Renal pelvis (tissue), 4 donors: ENCODE measurements around the gene MALRD1. TPM values are rescaled to one million over a fixed set of nuclear protein-coding genes. Genes with fewer than 3 reads are reported as not detected.

Experiments
- DNase-seq: peaks from one replicate; pipeline ENCODE4 v3.0.0-alpha.2; 2013
- polyA plus RNA-seq, 3 donors: library from polyadenylated mRNA; unstranded; fragments of 120-200 nt; gene quantifications; one replicate each; pipeline ENCODE4 v1.2.1, GENCODE V29; 2013; ENCODE audit not compliant: insufficient read length in 3 of 3

MALRD1 gene
- polyA plus RNA-seq, 3 donors, result 1.4 to 2.3 (median 2.3) TPM

DNA sequence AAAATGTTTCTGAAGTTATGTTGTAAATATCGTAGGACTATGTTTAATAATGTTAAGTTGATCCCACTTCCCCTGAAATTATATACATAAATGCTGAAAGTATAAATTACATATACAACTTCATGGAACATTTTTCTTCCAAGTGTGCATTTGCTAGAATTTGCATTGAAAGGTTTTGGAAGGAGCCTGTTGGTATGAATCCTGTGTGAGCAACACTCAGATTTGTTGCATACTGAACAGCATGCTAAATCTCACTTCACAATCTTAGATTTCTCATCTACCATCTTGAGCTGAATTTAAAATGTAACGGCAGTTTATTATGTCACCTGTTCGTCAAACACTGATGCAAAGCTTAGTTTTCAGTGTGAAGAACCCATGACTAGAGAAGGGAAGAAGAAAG lies 172.6 kb downstream of the MALRD1 start:
- DNase-seq, result no peak

DNA sequence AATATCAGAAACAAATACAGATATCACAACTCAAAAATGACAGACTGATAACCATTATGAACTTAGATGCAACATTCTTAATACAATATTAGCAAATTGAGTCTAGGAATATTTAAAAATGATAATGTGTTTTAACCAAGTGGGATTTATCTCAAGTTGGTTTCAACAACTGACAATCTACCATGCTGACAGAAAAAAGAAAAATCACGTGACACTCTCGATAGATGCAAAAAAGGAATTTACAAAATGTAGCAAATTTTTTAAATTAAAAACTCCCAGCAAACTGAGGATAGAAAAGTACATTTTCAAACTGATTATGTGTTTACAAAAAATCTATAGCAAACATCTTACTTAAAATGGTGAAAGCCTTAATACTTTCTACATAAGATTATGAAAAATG lies 177.4 kb downstream of the MALRD1 start:
- DNase-seq, result no peak

DNA sequence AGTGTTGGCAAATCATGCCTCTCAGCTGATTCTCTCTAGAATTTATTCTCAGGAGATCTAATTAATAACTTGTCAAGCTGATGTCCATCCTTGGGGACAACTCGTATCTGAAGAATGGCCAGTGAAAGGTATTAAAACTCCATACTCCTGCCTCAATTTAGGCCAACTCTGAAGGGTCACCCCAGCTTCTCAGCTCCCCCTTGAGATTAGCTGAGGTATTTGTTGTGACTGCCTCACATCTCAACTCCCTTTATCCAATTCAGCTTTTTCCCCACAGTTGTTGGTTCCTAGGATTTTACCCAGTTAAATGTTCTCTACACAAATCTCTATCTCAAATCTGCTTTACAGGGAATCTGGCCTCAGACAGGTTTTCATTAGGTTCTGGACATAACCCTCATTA lies 182.4 kb downstream of the MALRD1 start:
- no peak for DNase-seq

GRCh38 chr10:19245889-19246752 lies 197.5 kb downstream of the MALRD1 start:
- DNase-seq, result no peak

- DNase-seq, result no peak
Measured at GRCh38 chr10:19247843-19248242, 199.2 kb downstream of the MALRD1 start.

DNA sequence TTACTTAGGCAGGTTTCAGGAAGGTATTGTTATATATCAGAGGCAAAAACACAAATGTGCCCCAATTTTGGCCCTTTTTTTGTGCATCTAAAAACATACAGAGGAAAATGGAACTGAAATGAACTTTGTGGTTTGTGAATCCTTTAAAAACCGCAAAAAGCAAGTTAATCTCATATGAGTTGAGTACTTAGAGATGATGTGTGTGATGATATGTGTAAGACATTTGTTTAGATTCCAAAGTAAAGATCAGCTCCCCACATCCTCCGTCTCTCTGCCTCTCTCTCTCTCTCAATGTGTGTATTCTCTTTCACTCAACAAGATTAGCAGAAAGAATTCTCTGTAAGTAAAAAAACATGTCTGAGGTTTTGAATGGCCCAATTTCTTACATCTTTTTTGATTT lies 201.9 kb downstream of the MALRD1 start:
- no peak for DNase-seq

DNA sequence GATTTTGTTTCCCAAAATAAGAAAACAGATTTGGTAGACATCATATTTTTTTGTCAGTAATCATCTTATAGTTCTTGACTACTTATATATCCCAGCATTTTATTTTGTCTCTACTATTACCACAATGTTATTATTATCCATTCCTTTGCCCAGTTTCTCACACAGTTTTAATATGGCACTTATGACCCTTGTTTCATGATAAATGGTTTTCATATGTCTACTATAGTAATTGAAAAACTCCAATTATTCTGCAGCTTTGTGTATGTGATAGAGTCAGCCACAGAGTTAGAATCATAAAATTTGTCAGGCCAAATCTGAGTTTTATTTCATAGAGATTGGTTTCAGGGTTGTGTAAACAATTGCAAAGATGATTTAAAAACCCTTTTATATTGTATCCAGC lies 203.9 kb downstream of the MALRD1 start:
- peak; percentile 38 for DNase-seq

- no peak for DNase-seq
Measured at GRCh38 chr10:19256331-19256730, 207.7 kb downstream of the MALRD1 start.

- no peak for DNase-seq
Measured at GRCh38 chr10:19263262-19263661, 214.7 kb downstream of the MALRD1 start.

- no peak for DNase-seq
Measured at GRCh38 chr10:19283285-19283684, 234.7 kb downstream of the MALRD1 start.

DNA sequence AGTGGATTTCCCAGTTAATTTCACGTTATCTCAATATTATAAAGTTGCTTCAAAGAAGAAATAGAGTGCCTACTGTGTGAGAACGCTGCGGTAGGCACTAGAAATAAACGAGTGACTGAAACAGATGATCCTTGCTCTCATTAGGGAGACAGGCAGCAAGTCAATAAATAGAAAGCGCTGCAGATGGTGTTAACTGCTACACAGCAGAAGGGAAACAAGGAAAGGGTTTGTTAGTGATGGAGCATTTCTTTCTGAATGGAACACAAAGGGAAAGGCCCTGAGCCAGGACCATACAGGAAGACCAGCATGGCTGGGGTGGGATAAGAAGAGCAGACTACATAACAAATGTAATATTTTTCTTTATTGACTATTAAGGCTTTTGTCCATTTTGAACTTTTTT lies 235.2 kb downstream of the MALRD1 start:
- DNase-seq, result no peak

GRCh38 chr10:19290770-19291169 lies 242.2 kb downstream of the MALRD1 start:
- no peak for DNase-seq

DNA sequence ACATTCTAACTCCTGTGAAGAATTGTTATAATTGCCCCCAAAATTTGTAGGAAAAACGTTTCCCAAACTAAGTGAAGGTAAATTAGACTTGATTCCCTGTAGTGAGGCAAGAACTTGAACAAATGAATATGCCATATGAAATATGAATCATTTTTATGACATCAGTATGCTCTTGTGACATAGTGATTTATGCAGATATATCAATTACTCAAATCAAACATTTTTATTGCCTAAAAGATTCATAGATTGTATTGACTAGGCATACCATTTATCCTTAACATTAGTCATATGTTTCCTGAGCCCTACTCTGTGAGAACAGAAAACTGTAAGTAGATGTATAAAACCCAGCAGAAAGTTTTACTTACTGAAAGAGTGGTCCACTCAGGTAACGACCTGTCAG lies 245.6 kb downstream of the MALRD1 start:
- no peak for DNase-seq

GRCh38 chr10:19299645-19300044 lies 251.0 kb downstream of the MALRD1 start:
- no peak for DNase-seq

GRCh38 chr10:19302117-19302516 lies 253.5 kb downstream of the MALRD1 start:
- no peak for DNase-seq

GRCh38 chr10:19310066-19310465 lies 261.5 kb downstream of the MALRD1 start:
- DNase-seq, result no peak

- DNase-seq, result no peak
Measured at GRCh38 chr10:19316204-19316870, 267.7 kb downstream of the MALRD1 start.

DNA sequence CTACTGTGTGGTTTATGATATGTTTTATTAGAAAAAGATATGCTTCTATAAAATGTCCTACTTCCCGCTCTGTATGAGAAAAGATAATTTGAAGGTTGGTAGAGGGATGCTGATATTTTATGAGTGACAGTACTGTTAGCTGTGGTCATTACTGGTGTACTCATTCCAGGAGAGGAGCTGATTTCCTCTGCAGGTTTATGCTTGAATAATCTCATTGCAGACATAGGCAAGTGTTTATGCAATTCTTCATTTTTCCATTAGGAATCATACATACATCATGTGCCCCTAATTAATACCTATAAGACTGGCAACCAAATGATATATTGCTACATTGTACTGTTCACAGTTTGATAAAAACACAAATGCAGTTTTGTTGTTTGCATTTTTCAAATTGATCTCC lies 269.4 kb downstream of the MALRD1 start:
- DNase-seq, result no peak

GRCh38 chr10:19325581-19325980 lies 277.0 kb downstream of the MALRD1 start:
- no peak for DNase-seq

GRCh38 chr10:19328582-19328981 lies 280.0 kb downstream of the MALRD1 start:
- DNase-seq, result no peak

DNA sequence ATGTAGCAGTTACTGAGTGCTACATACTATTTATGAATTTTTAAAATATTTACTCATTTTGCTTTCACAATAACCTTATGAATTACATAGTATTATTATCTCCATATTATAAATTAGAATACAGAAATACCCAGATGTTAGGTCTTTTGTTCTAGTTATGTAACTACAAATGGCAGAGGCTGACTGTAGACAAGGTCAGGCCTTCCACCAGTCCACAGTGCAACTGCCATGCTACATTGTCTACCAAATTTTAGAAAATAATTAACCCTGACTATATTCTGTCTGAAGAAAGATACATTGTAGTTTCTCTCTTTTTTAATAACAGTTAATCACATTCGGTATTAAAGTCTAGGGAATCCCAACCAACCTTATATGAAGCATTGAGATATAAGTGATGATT lies 280.9 kb downstream of the MALRD1 start:
- no peak for DNase-seq

- DNase-seq, result no peak
Measured at GRCh38 chr10:19332304-19332703, 283.7 kb downstream of the MALRD1 start.

DNA sequence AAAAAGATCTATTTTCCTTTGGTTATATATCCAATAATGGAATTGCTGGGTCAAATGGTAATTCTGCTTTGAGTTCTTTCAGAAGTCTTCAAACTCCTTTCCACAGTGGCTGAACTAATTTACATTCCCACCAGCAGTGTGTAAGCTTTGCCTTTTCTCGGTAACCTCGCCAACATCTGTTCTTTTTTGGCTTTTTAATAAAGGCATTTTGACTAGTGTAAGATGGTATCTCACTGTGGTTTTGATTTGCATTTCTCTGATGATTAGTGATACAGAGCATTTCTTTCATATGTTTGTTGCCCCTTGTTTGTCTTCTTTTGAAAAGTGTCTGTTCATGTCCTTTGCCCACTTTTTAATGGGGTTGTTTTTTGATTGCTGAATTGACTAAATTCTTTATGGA lies 285.0 kb downstream of the MALRD1 start:
- no peak for DNase-seq

DNA sequence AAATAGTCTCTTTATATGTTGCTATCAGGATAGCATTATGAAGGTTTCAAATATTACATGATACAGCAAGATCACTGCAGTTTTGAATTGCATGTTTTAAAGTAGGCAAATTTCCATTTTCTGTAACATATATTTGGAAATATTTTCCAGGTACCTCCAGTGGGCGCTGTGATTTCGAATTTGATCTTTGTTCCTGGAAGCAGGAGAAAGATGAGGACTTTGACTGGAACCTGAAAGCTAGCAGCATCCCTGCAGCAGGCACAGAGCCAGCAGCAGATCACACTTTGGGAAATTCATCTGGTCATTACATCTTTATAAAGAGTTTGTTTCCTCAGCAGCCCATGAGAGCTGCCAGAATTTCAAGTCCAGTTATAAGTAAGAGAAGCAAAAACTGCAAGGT lies 299.0 kb downstream of the MALRD1 start:
- DNase-seq, result no peak
